ENCODE measurements around the gene ISYNA1.

Gene ISYNA1

GRCh38 chr19:18437491-18438330 lies at the start of gene ISYNA1:
ISYNA1 (minus strand) TSS chr19:18438133; CDS start chr19:18437979, 154 bp downstream.
- DNase-seq, result no peak

GRCh38 chr19:18486746-18487145 lies 48.8 kb upstream of the ISYNA1 start:
- no peak for DNase-seq

- DNase-seq, result no peak
These were observed 47.1 kb upstream of the ISYNA1 start for GRCh38 chr19:18484992-18485391.

GRCh38 chr19:18483119-18483890 lies 45.4 kb upstream of the ISYNA1 start:
- DNase-seq, result peak; percentile 53

- peak; percentile 33 for DNase-seq
These were observed 43.7 kb upstream of the ISYNA1 start for GRCh38 chr19:18481505-18482222.

- peak; percentile 72 for DNase-seq
These were observed 42.2 kb upstream of the ISYNA1 start for GRCh38 chr19:18480006-18480691.

GRCh38 chr19:18478545-18479311 lies 40.8 kb upstream of the ISYNA1 start:
- DNase-seq, result peak; percentile 98

GRCh38 chr19:18477974-18478373 lies 40.0 kb upstream of the ISYNA1 start:
- no peak for DNase-seq

GRCh38 chr19:18477042-18477779 lies 39.3 kb upstream of the ISYNA1 start:
- DNase-seq, result no peak

- no peak for DNase-seq
These were observed 38.6 kb upstream of the ISYNA1 start for GRCh38 chr19:18476507-18477041.

- DNase-seq, result no peak
These were observed 37.9 kb upstream of the ISYNA1 start for GRCh38 chr19:18475762-18476331.

GRCh38 chr19:18475004-18475453 lies 37.1 kb upstream of the ISYNA1 start:
- DNase-seq, result no peak

GRCh38 chr19:18474366-18474887 lies 36.5 kb upstream of the ISYNA1 start:
- DNase-seq, result no peak

GRCh38 chr19:18473706-18474087 lies 35.8 kb upstream of the ISYNA1 start:
- no peak for DNase-seq

- DNase-seq, result no peak
These were observed 35.2 kb upstream of the ISYNA1 start for GRCh38 chr19:18473003-18473705.

- DNase-seq, result no peak
These were observed 32.9 kb upstream of the ISYNA1 start for GRCh38 chr19:18470787-18471186.

- DNase-seq, result peak; percentile 52
These were observed 31.3 kb upstream of the ISYNA1 start for GRCh38 chr19:18469069-18469846.

GRCh38 chr19:18468517-18468916 lies 30.6 kb upstream of the ISYNA1 start:
- DNase-seq, result no peak

- DNase-seq, result no peak
These were observed 30.0 kb upstream of the ISYNA1 start for GRCh38 chr19:18467978-18468377.
